ENCODE results near the gene NPAS1. TPM values are rescaled to one million over a fixed set of nuclear protein-coding genes. Genes with fewer than 3 reads are reported as not detected.
A peak's percentile ranks its signal among the peaks of the same experiment; 100 is the strongest.

The NPAS1 gene, protein sequence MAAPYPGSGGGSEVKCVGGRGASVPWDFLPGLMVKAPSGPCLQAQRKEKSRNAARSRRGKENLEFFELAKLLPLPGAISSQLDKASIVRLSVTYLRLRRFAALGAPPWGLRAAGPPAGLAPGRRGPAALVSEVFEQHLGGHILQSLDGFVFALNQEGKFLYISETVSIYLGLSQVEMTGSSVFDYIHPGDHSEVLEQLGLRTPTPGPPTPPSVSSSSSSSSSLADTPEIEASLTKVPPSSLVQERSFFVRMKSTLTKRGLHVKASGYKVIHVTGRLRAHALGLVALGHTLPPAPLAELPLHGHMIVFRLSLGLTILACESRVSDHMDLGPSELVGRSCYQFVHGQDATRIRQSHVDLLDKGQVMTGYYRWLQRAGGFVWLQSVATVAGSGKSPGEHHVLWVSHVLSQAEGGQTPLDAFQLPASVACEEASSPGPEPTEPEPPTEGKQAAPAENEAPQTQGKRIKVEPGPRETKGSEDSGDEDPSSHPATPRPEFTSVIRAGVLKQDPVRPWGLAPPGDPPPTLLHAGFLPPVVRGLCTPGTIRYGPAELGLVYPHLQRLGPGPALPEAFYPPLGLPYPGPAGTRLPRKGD
- 3.4 and 3.5 TPM in 2 replicates for total RNA-seq (2014; rRNA removed; shearing (Covaris generic))
- total RNA-seq (2022) = 8.4 and 14.1 TPM in 2 replicates
- percentile 32 among the genes with signal in this experiment for Bru-seq, nascent RNA
- percentile 30 among the genes with signal in this experiment for BruChase-seq, experiment 1, labeled RNA remaining after a 6-hour chase
- percentile 26 among the genes with signal in this experiment for BruChase-seq, experiment 2, labeled RNA remaining after a 2-hour chase
- long read RNA-seq, partial matches to known transcripts = 2 of 59 reads
- long read RNA-seq, other reads (novel, unspliced or antisense) = 53 of 59 reads

DNA sequence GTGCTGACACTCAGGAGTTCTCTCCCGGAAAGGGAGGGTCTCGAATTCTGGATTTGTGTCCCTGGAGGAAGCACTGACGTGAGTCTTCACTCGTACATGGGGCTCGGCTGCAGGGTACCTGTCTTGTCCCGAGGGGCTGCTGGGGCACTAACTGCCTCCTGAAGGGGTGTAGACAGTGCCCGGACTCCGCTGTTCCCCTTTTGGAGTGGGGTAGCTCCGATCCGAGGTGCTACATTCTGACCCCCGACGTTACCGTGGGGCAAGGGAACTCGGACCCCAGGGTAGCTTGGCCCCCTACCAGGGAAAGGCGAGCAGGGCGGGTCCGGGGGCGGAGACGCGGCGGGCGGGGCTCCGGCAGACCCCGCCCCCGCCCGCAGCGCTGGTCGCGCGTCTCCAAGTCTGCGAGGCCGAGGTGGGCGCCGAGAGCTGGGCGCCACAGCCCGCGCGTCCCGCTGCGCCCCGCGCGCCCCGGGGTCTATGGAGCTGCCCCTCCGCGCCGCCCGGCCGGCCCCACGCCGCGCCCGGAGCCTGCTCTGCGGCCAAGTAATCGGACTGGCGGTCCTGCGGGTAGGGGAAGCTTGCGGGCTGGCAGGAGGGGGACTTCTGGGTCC lies at the start of gene NPAS1:
Gene NPAS1, plus strand, starts transcription at position 407 of the 611 bp plus-strand sequence. CDS start 1,211 bp downstream, outside the sequence.
- BruUV-seq (replicated peaks) = no TSS peak
- TF ChIP-seq, protein P1, sequence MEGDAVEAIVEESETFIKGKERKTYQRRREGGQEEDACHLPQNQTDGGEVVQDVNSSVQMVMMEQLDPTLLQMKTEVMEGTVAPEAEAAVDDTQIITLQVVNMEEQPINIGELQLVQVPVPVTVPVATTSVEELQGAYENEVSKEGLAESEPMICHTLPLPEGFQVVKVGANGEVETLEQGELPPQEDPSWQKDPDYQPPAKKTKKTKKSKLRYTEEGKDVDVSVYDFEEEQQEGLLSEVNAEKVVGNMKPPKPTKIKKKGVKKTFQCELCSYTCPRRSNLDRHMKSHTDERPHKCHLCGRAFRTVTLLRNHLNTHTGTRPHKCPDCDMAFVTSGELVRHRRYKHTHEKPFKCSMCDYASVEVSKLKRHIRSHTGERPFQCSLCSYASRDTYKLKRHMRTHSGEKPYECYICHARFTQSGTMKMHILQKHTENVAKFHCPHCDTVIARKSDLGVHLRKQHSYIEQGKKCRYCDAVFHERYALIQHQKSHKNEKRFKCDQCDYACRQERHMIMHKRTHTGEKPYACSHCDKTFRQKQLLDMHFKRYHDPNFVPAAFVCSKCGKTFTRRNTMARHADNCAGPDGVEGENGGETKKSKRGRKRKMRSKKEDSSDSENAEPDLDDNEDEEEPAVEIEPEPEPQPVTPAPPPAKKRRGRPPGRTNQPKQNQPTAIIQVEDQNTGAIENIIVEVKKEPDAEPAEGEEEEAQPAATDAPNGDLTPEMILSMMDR (conservative IDR thresholded peaks at IDR 0.05; ENCODE audit: low read length) = no peak
- TF ChIP-seq EZH2phosphoT487 (IDR thresholded peaks at IDR 0.05; ENCODE audit: borderline replicate concordance, low read depth, low read length) = no peak

DNA sequence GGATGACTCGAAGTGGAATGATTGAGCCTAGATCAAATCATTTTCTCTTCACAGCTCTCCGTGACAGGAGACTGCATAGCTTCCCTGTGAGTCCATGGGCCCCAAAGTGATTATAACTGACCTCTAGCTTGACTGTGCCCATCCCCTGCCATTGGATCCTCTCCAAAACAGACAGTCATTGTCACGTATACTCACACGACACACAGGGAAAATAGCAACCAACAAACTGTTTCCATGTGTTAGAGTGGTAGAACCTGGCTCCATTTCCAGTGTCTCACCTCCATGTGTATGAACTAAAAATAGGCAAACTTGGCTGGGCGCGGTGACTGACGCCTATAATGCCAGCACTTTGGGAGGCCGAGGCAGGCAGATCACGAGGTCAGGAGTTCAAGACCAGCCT lies 48.8 kb upstream of the NPAS1 start:
- intact Hi-C loops (cut with micrococcal nuclease; ENCODE audit: unreplicated experiment) = no loop called here
- Histone ChIP-seq H4K20me1 (ENCODE audit: insufficient read depth, low read length) (no peaks in the 10 kb centered on the region), H3K9me2 (ENCODE audit: insufficient read depth, low read length) (no peaks in the 10 kb centered on the region), H2AFZ (ENCODE audit: low read length) (no peak overlapping the region), H3K4me2 (ENCODE audit: low read length) (no peak overlapping the region), H3K9me3 (ENCODE audit: low read length) (no peaks in the 10 kb centered on the region), H3K27ac (ENCODE audit: low read depth, low read length, poor library complexity, severe bottlenecking) (no peak overlapping the region), H3K4me3 (ENCODE audit: low read depth, low read length, poor library complexity, severe bottlenecking) (no peak overlapping the region), H3K4me1 (ENCODE audit: insufficient read depth, low read length, poor library complexity, severe bottlenecking) (no peaks in the 10 kb centered on the region), H3K36me3 (ENCODE audit: insufficient read depth, low read length) (peaks cover 23% of the 10 kb centered on the region; the same call in 1 of the 2 replicates), H3K79me2 (ENCODE audit: insufficient read depth, low read depth, low read length) (no peaks in the 10 kb centered on the region)
- POLR2A ChIA-PET = no interaction called here
- BruUV-seq (replicated peaks) = no TSS peak
- TF ChIP-seq, protein P1 (conservative IDR thresholded peaks at IDR 0.05; ENCODE audit: low read length) = no peak
- TF ChIP-seq EZH2phosphoT487 (IDR thresholded peaks at IDR 0.05; ENCODE audit: borderline replicate concordance, low read depth, low read length) = no peak
- DNase-seq (ENCODE audit: low spot score) = no peak
- CTCF ChIA-PET (ENCODE audit: unreplicated experiment) = no interaction called here

More for the DNA sequence above, at the start of gene NPAS1:
- Histone ChIP-seq H2AFZ (ENCODE audit: low read length) (no peak within 1 kb of the TSS), H3K27ac (ENCODE audit: low read depth, low read length, poor library complexity, severe bottlenecking) (no peak within 1 kb of the TSS), H3K4me3 (ENCODE audit: low read depth, low read length, poor library complexity, severe bottlenecking) (no peak within 1 kb of the TSS), H3K4me1 (ENCODE audit: insufficient read depth, low read length, poor library complexity, severe bottlenecking) (no peaks in the 10 kb centered on the region), H3K79me2 (ENCODE audit: insufficient read depth, low read depth, low read length) (no peaks in the 10 kb centered on the region), H3K9me3 (ENCODE audit: low read length) (no peaks in the 10 kb centered on the region), H3K36me3 (ENCODE audit: insufficient read depth, low read length) (no peaks in the 10 kb centered on the region), H3K4me2 (ENCODE audit: low read length) (no peak within 1 kb of the TSS), H3K9me2 (ENCODE audit: insufficient read depth, low read length) (no peaks in the 10 kb centered on the region), H4K20me1 (ENCODE audit: insufficient read depth, low read length) (no peaks in the 10 kb centered on the region)
- intact Hi-C loops (cut with micrococcal nuclease; ENCODE audit: unreplicated experiment) = no loop called here
- ChIA-PET CTCF (ENCODE audit: unreplicated experiment) (interaction anchor here (0.6 kb wide), 1 partner anchor 16 kb away, joined by 3 read pairs; no protein-coding TSS in a partner anchor), POLR2A (interaction anchor here (0.6 kb wide), 1 partner anchor 29 kb away, joined by 3 read pairs; no protein-coding TSS in a partner anchor)
- no peak for DNase-seq (ENCODE audit: low spot score)

All from OCI-LY7 (cell line).